Activated CD8-positive, alpha-beta T cell treated with anti-CD3 and anti-CD28 coated beads for 36 hours (primary cell): ENCODE results near the gene ZMAT5. TPM values are rescaled to one million over a fixed set of nuclear protein-coding genes. Genes with fewer than 3 reads are reported as not detected.

Experiments used
- ATAC-seq: fragments of 200-7000 bp; cut with Tn5 transposase; one replicate; pipeline ENCODE4 v1.10.0; 2021; ENCODE audit warnings: mild to moderate bottlenecking, moderate library complexity
- CTCF ChIA-PET: fragments of 350-600 bp; sonication (Branson Sonifier 250); formaldehyde crosslinking; loops from one replicate; lab custom pipeline; 2021; ENCODE audit warnings: antibody characterized with exemption; lab: Charles Lee
- POLR2A ChIA-PET: fragments of 350-600 bp; sonication (Branson Sonifier 250); formaldehyde crosslinking; loops from one replicate; lab custom pipeline; 2021; ENCODE audit warnings: antibody characterized with exemption; lab: Charles Lee
- DNase-seq: peaks from one replicate; pipeline ENCODE4 v3.0.0-alpha.2; 2020
- H3K27ac Mint-ChIP-seq: one replicate; pipeline ENCODE4 v1.8.0; 2021; ENCODE audit warnings: mild to moderate bottlenecking, mixed read lengths
- H3K27me3 Mint-ChIP-seq: one replicate; pipeline ENCODE4 v1.8.0; 2021; ENCODE audit warnings: mixed read lengths
- H3K36me3 Mint-ChIP-seq: one replicate; pipeline ENCODE4 v1.8.0; 2021; ENCODE audit warnings: low read depth, mixed read lengths
- H3K4me1 Mint-ChIP-seq: one replicate; pipeline ENCODE4 v1.8.0; 2021; ENCODE audit warnings: low read depth, mixed read lengths
- H3K4me3 Mint-ChIP-seq: one replicate; pipeline ENCODE4 v1.8.0; 2021; ENCODE audit warnings: mild to moderate bottlenecking, moderate library complexity, mixed read lengths
- H3K9me3 Mint-ChIP-seq: one replicate; pipeline ENCODE4 v1.8.0; 2021; ENCODE audit warnings: mixed read lengths
- CTCF ChIP-seq: fragments of 200-600 bp; IDR thresholded peaks from one replicate; pipeline ENCODE4 v1.8.0; 2022; ENCODE audit warnings: antibody characterized with exemption, mild to moderate bottlenecking
- intact Hi-C: fragments of 100-400 bp; cut with micrococcal nuclease; formaldehyde crosslinking; loops from one replicate; pipeline ENCODE4 v1.10.0; 2022
- total RNA-seq, 2 experiments: library from RNA; stranded (reverse); gene quantifications; one replicate each; pipeline ENCODE4 v1.2.3, GENCODE V29; 2021

Gene ZMAT5
- total RNA-seq, 2 experiments from 2014 or later, result 18.5 to 18.7 TPM

- Mint-ChIP-seq H3K4me1 (peaks cover 15% of the 10 kb centered on the region), H3K27ac (no peak overlapping the region), H3K4me3 (no peak overlapping the region), H3K27me3 (no peaks in the 10 kb centered on the region), H3K9me3 (no peaks in the 10 kb centered on the region), H3K36me3 (peaks cover 26% of the 10 kb centered on the region)
- ATAC-seq, result no peak
- CTCF ChIA-PET, result interaction anchor here (1.4 kb wide), 1 partner anchor 315 kb away, joined by 4 read pairs; no protein-coding TSS in a partner anchor
- no peak for DNase-seq
- no peak for TF ChIP-seq CTCF
- intact Hi-C loops, result no loop called here
- POLR2A ChIA-PET, result no interaction called here
Measured at GRCh38 chr22:29773233-29773632, 6.4 kb upstream of the ZMAT5 start.

- Mint-ChIP-seq H3K4me3 (no peak overlapping the region), H3K27ac (no peak overlapping the region), H3K27me3 (no peaks in the 10 kb centered on the region), H3K4me1 (peaks cover 15% of the 10 kb centered on the region), H3K36me3 (peaks cover 34% of the 10 kb centered on the region), H3K9me3 (no peaks in the 10 kb centered on the region)
- no peak for TF ChIP-seq CTCF
- intact Hi-C loops, result no loop called here
- ChIA-PET POLR2A (no interaction called here), CTCF (interaction anchor here (0.7 to 1.4 kb wide), 4 partner anchors 9 to 231 kb away, joined by 3 read pairs; no protein-coding TSS in a partner anchor)
- no peak for DNase-seq
- no peak for ATAC-seq
Measured at GRCh38 chr22:29772170-29772641, 5.4 kb upstream of the ZMAT5 start.

GRCh38 chr22:29769723-29770321 is 3.0 kb upstream of the ZMAT5 start:
- POLR2A ChIA-PET, result interaction anchor here (0.6 kb wide), 1 partner anchor 886 kb away, joined by 3 read pairs; no protein-coding TSS in a partner anchor
- intact Hi-C loops, result no loop called here
- DNase-seq (no peak), ATAC-seq (no peak)
- TF ChIP-seq CTCF, result no peak
- Mint-ChIP-seq H3K27ac (no peak overlapping the region), H3K27me3 (no peaks in the 10 kb centered on the region), H3K4me1 (peaks cover 24% of the 10 kb centered on the region), H3K36me3 (peaks cover 34% of the 10 kb centered on the region), H3K4me3 (peak overlapping the region; percentile 10), H3K9me3 (no peaks in the 10 kb centered on the region)
- CTCF ChIA-PET, result no interaction called here

- Mint-ChIP-seq H3K36me3 (peaks cover 34% of the 10 kb centered on the region), H3K9me3 (no peaks in the 10 kb centered on the region), H3K4me3 (peak overlapping the region; percentile 99), H3K27ac (peak overlapping the region; percentile 97), H3K27me3 (no peaks in the 10 kb centered on the region), H3K4me1 (peaks cover 30% of the 10 kb centered on the region)
- DNase-seq (no peak), ATAC-seq (no peak)
- no peak for TF ChIP-seq CTCF
- ChIA-PET POLR2A (no interaction called here), CTCF (no interaction called here)
- intact Hi-C loops, result no loop called here
Measured at GRCh38 chr22:29768052-29768693, 1.4 kb upstream of the ZMAT5 start.
